ENCODE data around the gene CHST15.

GRCh38 chr10:124015991-124016390 lies 77.4 kb downstream of the CHST15 start:
- TF ChIP-seq CTCF (IDR thresholded peaks at IDR 0.05) (no peak), POLR2A (IDR thresholded peaks at IDR 0.05) (no peak)
